Trophoblast cell (in vitro differentiated cells and primary cell): Measurements from ENCODE around the gene ZNF43. TPM values are rescaled to one million over a fixed set of nuclear protein-coding genes. Genes with fewer than 3 reads are reported as not detected.
A peak's percentile ranks its signal among the peaks of the same experiment; 100 is the strongest.
"Not testable (repeated sequence)": the region's sequence is repeated elsewhere in the genome, so short reads cannot be mapped to it uniquely, and the experiment has no call there.

Source experiments
- DNase-seq, 2 donors: peaks; one replicate each; pipeline ENCODE4 v3.0.0-alpha.2; 2016
- H2AFZ ChIP-seq: 2 replicates; pipeline ENCODE4 v1.6.1; 2013; ENCODE audit warnings: low read length, moderate library complexity, mild to moderate bottlenecking; ENCODE audit not compliant: insufficient read depth, poor library complexity
- H2AK5ac ChIP-seq: 2 replicates; pipeline ENCODE4 v1.6.1; 2013; ENCODE audit warnings: mild to moderate bottlenecking, low read length
- H2BK120ac ChIP-seq: 2 replicates; pipeline ENCODE4 v1.6.1; 2013; ENCODE audit warnings: low read length, mild to moderate bottlenecking, moderate library complexity; ENCODE audit not compliant: insufficient read depth, poor library complexity
- H2BK12ac ChIP-seq: 2 replicates; pipeline ENCODE4 v1.6.1; 2013; ENCODE audit warnings: mild to moderate bottlenecking, low read length, moderate library complexity
- H2BK5ac ChIP-seq: 2 replicates; pipeline ENCODE4 v1.6.1; 2013; ENCODE audit warnings: low read length, low read depth, moderate library complexity, mild to moderate bottlenecking; ENCODE audit not compliant: poor library complexity
- H3K14ac ChIP-seq: 2 replicates; pipeline ENCODE4 v1.6.1; 2013; ENCODE audit warnings: mild to moderate bottlenecking, low read length
- H3K18ac ChIP-seq: 2 replicates; pipeline ENCODE4 v1.6.1; 2013; ENCODE audit warnings: mild to moderate bottlenecking, low read length
- H3K23ac ChIP-seq: 2 replicates; pipeline ENCODE4 v1.6.1; 2013; ENCODE audit warnings: low read length
- H3K27ac ChIP-seq: 2 replicates; pipeline ENCODE4 v1.5.1; 2013; ENCODE audit warnings: low read depth, mild to moderate bottlenecking, inconsistent platforms, low read length, moderate library complexity
- H3K27me3 ChIP-seq: 2 replicates; pipeline ENCODE4 v1.6.1; 2013; ENCODE audit warnings: inconsistent platforms, mild to moderate bottlenecking, low read length, moderate library complexity; ENCODE audit not compliant: insufficient read depth
- H3K36me3 ChIP-seq, 2 experiments: 1 replicate in 1 of 2; 2 replicates in 1 of 2; pipeline ENCODE4 v1.6.1; 2013; ENCODE audit warnings: low read length in 2 of 2, mild to moderate bottlenecking in 2 of 2, moderate library complexity in 1 of 2; ENCODE audit not compliant: insufficient read depth in 2 of 2, control insufficient read depth in 1 of 2
- H3K4ac ChIP-seq: 2 replicates; pipeline ENCODE4 v1.6.1; 2013; ENCODE audit warnings: low read depth, mild to moderate bottlenecking, low read length, moderate library complexity
- H3K4me1 ChIP-seq, 2 experiments: 1 replicate in 1 of 2; 2 replicates in 1 of 2; pipeline ENCODE4 v1.6.1; 2013; ENCODE audit warnings: low read length in 2 of 2, mild to moderate bottlenecking in 2 of 2, moderate library complexity in 1 of 2; ENCODE audit not compliant: insufficient read depth in 2 of 2, control insufficient read depth in 1 of 2
- H3K4me2 ChIP-seq: 2 replicates; pipeline ENCODE4 v1.6.1; 2013; ENCODE audit warnings: inconsistent platforms, mild to moderate bottlenecking, low read length, moderate library complexity
- H3K4me3 ChIP-seq: 2 replicates; pipeline ENCODE4 v1.5.1; 2013; ENCODE audit warnings: mild to moderate bottlenecking, low read depth, low read length, inconsistent platforms
- H3K79me1 ChIP-seq: one replicate; pipeline ENCODE4 v1.6.1; 2013; ENCODE audit warnings: low read length
- H3K79me2 ChIP-seq: 2 replicates; pipeline ENCODE4 v1.6.1; 2013; ENCODE audit warnings: low read length, mild to moderate bottlenecking; ENCODE audit not compliant: control insufficient read depth, insufficient read depth, poor library complexity
- H3K9ac ChIP-seq: 2 replicates; pipeline ENCODE4 v1.6.1; 2013; ENCODE audit warnings: mild to moderate bottlenecking, low read length
- H3K9me3 ChIP-seq: 2 replicates; pipeline ENCODE4 v1.6.1; 2013; ENCODE audit warnings: low read depth, mild to moderate bottlenecking, control low read depth, inconsistent platforms, low read length; ENCODE audit not compliant: insufficient read depth
- H4K12ac ChIP-seq: 2 replicates; pipeline ENCODE4 v1.6.1; 2013; ENCODE audit warnings: low read depth, mild to moderate bottlenecking, low read length, moderate library complexity
- H4K8ac ChIP-seq: 2 replicates; pipeline ENCODE4 v1.6.1; 2013; ENCODE audit warnings: low read depth, mild to moderate bottlenecking, low read length, moderate library complexity
- H4K91ac ChIP-seq: one replicate; pipeline ENCODE4 v1.6.1; 2013; ENCODE audit warnings: low read depth, mild to moderate bottlenecking, low read length, moderate library complexity
- WGBS: extraction: QIAGEN DNeasy Blood & Tissue Kit; methylation state at CpG from one replicate; pipeline ENCODE4 v1.1.7; 2013; ENCODE audit warnings: missing lambda C conversion rate; ENCODE audit not compliant: insufficient read length, insufficient coverage; ENCODE audit errors: extremely low coverage; 5-methylcytosine and 5-hydroxymethylcytosine counted together
- polyA plus RNA-seq: library from polyadenylated mRNA; stranded (reverse); fragments of 200-250 nt; gene quantifications from 2 replicates; pipeline ENCODE4 v1.2.3, GENCODE V29; 2013

Gene ZNF43
- polyA plus RNA-seq: 17.1 and 17.8 TPM in 2 replicates

DNA sequence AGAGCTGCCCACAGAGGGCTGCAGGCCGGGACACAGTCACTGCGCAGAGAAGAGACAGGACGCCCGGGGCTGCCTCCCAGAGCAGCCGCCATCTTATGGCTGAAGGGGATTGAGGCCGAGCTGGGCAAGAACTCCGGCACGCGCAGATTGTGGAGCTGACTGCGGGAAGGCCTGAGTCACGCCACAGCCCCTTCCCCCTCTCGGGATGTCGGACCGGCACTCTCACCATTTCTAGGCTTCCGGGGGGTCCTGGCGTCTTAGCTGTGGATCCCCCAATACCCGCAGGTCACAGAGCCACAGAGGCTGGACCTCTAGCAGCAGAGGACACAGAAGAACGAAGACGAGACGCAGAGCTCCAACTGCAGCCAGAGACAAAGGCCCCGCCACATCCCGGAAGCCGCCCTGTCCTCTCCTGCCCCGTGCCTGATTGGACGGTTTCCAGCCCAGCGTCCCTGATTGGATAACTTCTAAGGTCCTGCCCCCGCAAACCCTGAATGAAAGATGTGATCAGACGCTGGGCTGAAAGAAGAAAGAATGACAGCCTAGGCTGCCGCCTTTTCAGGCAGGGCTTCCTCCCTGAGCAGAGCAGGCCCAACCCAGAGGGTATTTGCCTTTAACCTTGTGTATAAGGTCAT lies at the start of gene ZNF43:
TSS of gene ZNF43 (minus strand) at position 373 of the 635 bp plus-strand sequence. CDS start at position 229, 144 bp downstream.
- Histone ChIP-seq H3K79me1 (peaks cover 7% of the 10 kb centered on the region), H3K36me3 (peaks cover 9 to 20% of the 10 kb centered on the region in 2 experiments), H3K4me1 (peaks cover 0 to 3% of the 10 kb centered on the region in 2 experiments), H3K4me3 (peak within 1 kb of the TSS; percentile 84), H3K14ac (peak within 1 kb of the TSS; percentile 94), H2AFZ (peak within 1 kb of the TSS; percentile 95), H3K27me3 (no peaks in the 10 kb centered on the region), H3K23ac (no peak within 1 kb of the TSS), H4K12ac (peak within 1 kb of the TSS; percentile 86), H4K8ac (peak within 1 kb of the TSS; percentile 87), H2AK5ac (peak within 1 kb of the TSS; percentile 49), H3K9ac (peak within 1 kb of the TSS; percentile 99), H2BK120ac (peak within 1 kb of the TSS; percentile 67), H4K91ac (peak within 1 kb of the TSS; percentile 94), H3K79me2 (peaks cover 13% of the 10 kb centered on the region), H3K27ac (peak within 1 kb of the TSS; percentile 98), H3K4me2 (peak within 1 kb of the TSS; percentile 84), H2BK5ac (peak within 1 kb of the TSS; percentile 81), H3K18ac (peak within 1 kb of the TSS; percentile 67), H3K4ac (peak within 1 kb of the TSS; percentile 93), H3K9me3 (no peaks in the 10 kb centered on the region), H2BK12ac (no peak within 1 kb of the TSS)
- WGBS: no CpG with 5 or more reads among the region's 29 CpGs
- DNase-seq: peak; percentile 91 to 95

DNA sequence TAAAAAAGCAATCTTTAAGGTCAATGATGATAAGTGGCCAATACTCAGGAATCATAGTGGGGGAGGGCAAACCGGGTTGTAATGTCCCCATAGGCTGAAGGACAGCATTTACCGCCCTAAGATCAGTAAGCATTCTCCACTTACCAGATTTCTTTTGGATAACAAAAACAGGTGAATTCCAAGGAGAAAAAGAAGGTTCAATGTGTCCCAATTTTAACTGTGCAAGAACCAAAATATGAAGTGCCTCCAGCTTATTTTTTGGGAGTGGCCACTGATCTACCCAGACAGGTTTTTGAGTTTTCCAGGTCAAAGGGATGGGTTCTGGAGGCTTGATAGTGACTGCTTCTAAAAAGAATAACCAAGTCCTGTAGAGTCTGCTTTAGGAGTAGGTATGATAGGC lies 49.5 kb upstream of the ZNF43 start:
- WGBS: no CpG with 5 or more reads among the region's 2 CpGs
- not testable (repeated sequence) for H3K4me1 ChIP-seq, H3K36me3 ChIP-seq, H3K4ac ChIP-seq, H2AK5ac ChIP-seq, H3K14ac ChIP-seq, H3K4me2 ChIP-seq, H3K4me3 ChIP-seq, H2BK120ac ChIP-seq, H3K79me2 ChIP-seq, H3K23ac ChIP-seq, H2BK5ac ChIP-seq, H3K9ac ChIP-seq, H3K79me1 ChIP-seq, H3K9me3 ChIP-seq, H4K8ac ChIP-seq, H2BK12ac ChIP-seq, H2AFZ ChIP-seq, H3K18ac ChIP-seq, H4K91ac ChIP-seq, H4K12ac ChIP-seq, H3K27ac ChIP-seq, H3K27me3 ChIP-seq
- DNase-seq: peak; percentile 66 to 89

DNA sequence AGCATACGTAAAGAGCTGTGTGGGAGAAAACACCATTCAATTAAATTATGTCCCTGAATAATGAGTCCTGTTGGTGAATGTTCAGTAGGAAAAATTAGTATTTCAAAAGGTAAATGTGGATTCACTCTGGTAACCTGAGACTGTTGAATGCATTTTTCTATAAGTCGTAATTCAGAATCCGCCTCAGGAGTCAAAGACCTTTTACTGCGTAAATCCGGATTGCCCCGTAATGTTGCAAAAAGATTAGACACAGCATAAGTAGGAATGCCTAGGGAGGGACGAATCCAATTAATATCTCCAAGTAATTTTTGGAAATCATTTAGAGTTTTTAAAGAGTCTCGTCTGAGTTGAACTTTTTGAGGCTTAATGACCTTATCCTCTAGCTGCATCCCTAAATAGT lies 48.8 kb upstream of the ZNF43 start:
- not testable (repeated sequence) for H3K36me3 ChIP-seq, H3K27ac ChIP-seq, H3K79me2 ChIP-seq, H3K9ac ChIP-seq, H3K4me3 ChIP-seq, H2BK12ac ChIP-seq, H3K4me2 ChIP-seq, H2BK5ac ChIP-seq, H2AFZ ChIP-seq, H3K4ac ChIP-seq, H3K18ac ChIP-seq, H2AK5ac ChIP-seq, H3K27me3 ChIP-seq, H3K79me1 ChIP-seq, H3K4me1 ChIP-seq, H3K23ac ChIP-seq, H4K8ac ChIP-seq, H2BK120ac ChIP-seq, H4K12ac ChIP-seq, H3K14ac ChIP-seq, H4K91ac ChIP-seq, H3K9me3 ChIP-seq
- peak; percentile 60 to 85 for DNase-seq
- no CpG with 5 or more reads among the region's 8 CpGs for WGBS

DNA sequence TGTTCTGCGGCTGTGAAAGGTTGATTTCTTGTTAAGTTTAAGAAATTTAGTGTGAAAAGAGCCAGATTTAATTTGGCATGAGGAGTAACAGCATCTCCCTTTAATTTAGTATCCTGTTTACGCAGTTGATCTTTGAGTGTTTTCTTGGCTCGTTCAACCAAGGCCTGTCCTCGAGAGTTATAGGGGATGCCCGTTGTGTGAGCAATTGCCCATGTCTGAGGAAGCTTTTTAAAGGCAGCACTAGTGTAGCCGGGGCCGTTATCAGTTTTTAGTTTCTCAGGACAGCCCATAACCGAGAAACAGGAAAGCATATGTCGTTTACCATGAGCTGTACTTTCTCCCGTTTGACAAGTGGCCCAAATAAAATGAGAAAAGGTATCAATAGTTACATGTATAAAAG lies 47.5 kb upstream of the ZNF43 start:
- H3K4ac ChIP-seq: no peak overlapping the region
- no peaks in the 10 kb centered on the region for H3K79me2 ChIP-seq
- H4K12ac ChIP-seq: no peak overlapping the region
- no peak overlapping the region for H4K8ac ChIP-seq
- no peaks in the 10 kb centered on the region for H3K27me3 ChIP-seq
- H3K4me2 ChIP-seq: no peak overlapping the region
- no peaks in the 10 kb centered on the region for H3K36me3 ChIP-seq
- peaks cover 10% of the 10 kb centered on the region for H3K9me3 ChIP-seq
- no peak overlapping the region for H3K23ac ChIP-seq
- H2BK12ac ChIP-seq: no peak overlapping the region
- no peak overlapping the region for H2BK5ac ChIP-seq
- H2BK120ac ChIP-seq: no peak overlapping the region
- H4K91ac ChIP-seq: no peak overlapping the region
- no peak overlapping the region for H2AFZ ChIP-seq
- H3K79me1 ChIP-seq: no peaks in the 10 kb centered on the region
- WGBS: no CpG with 5 or more reads among the region's 10 CpGs
- no peak overlapping the region for H3K14ac ChIP-seq
- H3K9ac ChIP-seq: no peak overlapping the region
- H3K27ac ChIP-seq: no peak overlapping the region
- H3K4me3 ChIP-seq: no peak overlapping the region
- H3K4me1 ChIP-seq: no peaks in the 10 kb centered on the region
- H3K18ac ChIP-seq: no peak overlapping the region
- DNase-seq: no peak
- no peak overlapping the region for H2AK5ac ChIP-seq
